GM21367 (cell line): ENCODE data around the gene TIMP3.
"Not testable (repeated sequence)": the region's sequence is repeated elsewhere in the genome, so short reads cannot be mapped to it uniquely, and the experiment has no call there.

ENCODE experiments used
- ATAC-seq: cut with Tn5 transposase; IDR thresholded peaks from one replicate; pipeline ENCODE4 v1.9.1; 2021; ENCODE audit not compliant: unreplicated experiment

Gene TIMP3

GRCh38 chr22:32850591-32851517, 49.3 kb downstream of the TIMP3 start:
- ATAC-seq, result no peak

- ATAC-seq, result no peak
Measured at GRCh38 chr22:32852395-32853251, 51.1 kb downstream of the TIMP3 start.

GRCh38 chr22:32853662-32854061, 52.2 kb downstream of the TIMP3 start:
- ATAC-seq, result no peak

DNA sequence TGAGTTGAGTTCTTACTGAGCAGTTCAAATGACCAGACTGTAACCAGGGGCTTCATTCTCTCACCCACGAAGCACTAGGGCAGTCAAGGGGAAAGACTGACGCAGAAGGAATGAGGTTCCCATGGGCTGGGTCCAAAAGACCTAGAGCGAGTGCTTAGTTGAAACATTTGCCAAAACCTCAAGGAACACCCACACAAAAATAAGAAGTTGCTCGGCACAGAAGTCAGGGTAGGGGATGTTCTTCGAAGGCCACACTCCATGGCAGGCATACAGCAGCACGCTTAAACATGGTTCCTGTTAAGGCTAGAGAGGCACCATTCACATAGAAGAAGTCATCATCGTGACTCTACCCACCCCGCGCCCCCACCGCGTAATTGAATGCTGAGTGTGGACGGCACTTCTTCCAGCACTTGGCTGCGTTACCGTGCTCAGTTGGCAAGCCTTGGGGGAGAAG, 52.9 kb downstream of the TIMP3 start:
- no peak for ATAC-seq

DNA sequence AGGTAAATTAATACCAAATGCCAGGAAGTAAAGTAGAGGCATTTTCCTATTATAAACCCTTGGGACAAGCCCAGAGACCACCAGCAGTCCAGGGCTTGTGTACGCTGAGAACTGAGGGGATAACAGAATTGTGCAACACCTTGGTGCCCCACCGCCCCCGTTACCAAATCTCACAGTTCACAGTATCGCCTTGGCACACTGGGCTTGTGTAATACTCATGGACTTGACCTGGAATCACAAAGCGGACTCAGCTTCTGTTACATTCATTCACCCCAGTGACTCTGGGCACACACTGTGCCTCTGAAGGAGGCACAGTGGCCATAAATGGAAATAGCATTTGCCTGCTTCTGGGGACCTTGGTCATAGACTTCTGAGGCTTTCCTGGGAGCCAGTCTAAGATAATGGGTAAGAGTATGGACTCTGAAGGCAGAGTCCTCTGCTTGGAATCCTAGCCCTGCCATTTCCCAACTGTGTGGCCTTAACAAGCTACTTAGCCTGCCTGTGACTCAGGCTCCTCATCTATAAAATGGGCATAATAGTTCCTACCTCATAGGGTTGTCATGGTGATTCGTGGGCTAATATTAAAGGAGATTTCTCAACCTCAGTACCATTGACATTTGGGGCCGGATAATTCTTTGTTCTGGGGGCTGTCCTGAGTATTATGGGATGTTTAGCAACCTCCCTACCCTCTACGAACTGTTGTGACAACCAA, 53.7 kb downstream of the TIMP3 start:
- ATAC-seq, result no peak

- no peak for ATAC-seq
Measured at GRCh38 chr22:32858121-32858703, 56.7 kb downstream of the TIMP3 start.

DNA sequence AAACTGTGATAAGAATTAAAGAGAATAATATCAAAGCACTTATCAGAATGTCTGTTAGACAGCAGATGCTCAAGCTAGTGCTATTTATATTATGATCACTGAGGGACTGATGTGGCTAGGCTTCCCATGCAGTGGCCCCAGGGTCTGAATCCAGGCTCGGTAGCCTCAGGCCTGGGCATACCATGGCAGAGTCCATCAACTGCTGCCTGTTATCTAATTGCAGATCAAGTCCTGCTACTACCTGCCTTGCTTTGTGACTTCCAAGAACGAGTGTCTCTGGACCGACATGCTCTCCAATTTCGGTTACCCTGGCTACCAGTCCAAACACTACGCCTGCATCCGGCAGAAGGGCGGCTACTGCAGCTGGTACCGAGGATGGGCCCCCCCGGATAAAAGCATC, 57.5 kb downstream of the TIMP3 start:
- ATAC-seq, result no peak

DNA sequence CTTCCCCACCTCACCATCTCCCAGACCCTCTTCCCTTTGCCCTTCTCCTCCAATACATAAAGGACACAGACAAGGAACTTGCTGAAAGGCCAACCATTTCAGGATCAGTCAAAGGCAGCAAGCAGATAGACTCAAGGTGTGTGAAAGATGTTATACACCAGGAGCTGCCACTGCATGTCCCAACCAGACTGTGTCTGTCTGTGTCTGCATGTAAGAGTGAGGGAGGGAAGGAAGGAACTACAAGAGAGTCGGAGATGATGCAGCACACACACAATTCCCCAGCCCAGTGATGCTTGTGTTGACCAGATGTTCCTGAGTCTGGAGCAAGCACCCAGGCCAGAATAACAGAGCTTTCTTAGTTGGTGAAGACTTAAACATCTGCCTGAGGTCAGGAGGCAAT, 58.2 kb downstream of the TIMP3 start:
- no peak for ATAC-seq

GRCh38 chr22:32861330-32861729, 59.8 kb downstream of the TIMP3 start:
- ATAC-seq, result no peak

GRCh38 chr22:32862083-32862482, 60.6 kb downstream of the TIMP3 start:
- ATAC-seq, result no peak

GRCh38 chr22:32862936-32863661, 61.6 kb downstream of the TIMP3 start:
- ATAC-seq, result no peak

- ATAC-seq, result no peak
Measured at GRCh38 chr22:32864041-32864440, 62.5 kb downstream of the TIMP3 start.

- ATAC-seq, result no peak
Measured at GRCh38 chr22:32864596-32864995, 63.1 kb downstream of the TIMP3 start.

GRCh38 chr22:32866953-32867352, 65.4 kb downstream of the TIMP3 start:
- ATAC-seq, result no peak

DNA sequence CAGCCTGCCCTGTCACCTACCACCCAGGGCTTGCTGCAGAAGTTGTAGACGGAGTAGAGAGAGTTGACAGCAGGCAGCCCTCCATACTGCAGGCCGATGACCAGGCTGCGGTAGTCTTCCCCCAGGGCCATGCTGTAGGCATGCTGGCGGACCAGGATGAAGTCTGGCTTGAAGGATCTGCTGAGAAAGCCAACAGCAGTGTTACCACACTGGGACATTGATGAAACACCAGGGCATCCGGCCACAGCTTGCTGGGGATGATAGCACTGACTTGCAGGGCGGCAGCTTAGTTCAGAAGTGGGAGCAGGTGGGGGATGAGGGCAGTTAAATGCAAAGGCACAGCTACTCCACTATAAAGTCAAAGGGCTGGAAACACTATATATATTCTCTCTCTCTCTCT, 67.4 kb downstream of the TIMP3 start:
- no peak for ATAC-seq

DNA sequence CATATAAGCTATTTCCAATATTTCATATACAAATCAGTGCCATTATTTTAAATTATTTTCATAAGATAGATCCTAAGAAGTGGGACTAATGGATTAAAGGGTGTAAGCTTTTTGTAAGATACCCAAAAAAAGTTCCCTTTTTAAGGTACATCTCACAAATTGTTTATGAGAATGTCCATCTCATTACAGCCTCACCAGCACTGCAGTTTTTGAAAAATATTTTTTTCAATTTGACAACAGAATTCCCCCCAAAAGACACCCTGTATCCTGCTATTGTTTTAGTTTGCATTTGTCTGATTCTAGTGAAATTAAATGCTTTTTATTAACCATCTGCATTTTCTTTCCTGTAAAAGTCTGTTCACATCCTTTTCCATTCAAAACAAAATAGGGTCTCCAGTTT, 69.0 kb downstream of the TIMP3 start:
- ATAC-seq, result no peak

DNA sequence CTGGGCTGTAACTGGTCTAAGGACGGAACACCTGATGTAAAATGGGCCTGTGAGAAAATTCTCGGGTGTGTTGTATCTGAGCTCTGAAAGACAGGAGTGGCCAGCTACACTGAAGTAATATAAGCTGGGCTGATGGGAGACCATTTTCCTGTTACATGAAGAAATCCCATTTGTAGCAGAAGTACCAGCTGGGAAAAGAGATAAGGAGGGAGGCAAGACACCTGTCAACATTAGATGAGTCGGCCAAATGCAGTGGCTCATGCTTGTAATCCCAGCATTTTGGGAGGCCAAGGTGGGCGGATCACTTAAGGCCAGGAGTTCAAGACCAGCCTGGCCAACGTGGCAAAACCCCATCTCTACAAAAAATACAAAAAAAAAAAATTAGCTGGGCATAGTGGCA, 72.1 kb downstream of the TIMP3 start:
- ATAC-seq, result not testable (repeated sequence)

GRCh38 chr22:32874385-32874784, 72.9 kb downstream of the TIMP3 start:
- no peak for ATAC-seq

DNA sequence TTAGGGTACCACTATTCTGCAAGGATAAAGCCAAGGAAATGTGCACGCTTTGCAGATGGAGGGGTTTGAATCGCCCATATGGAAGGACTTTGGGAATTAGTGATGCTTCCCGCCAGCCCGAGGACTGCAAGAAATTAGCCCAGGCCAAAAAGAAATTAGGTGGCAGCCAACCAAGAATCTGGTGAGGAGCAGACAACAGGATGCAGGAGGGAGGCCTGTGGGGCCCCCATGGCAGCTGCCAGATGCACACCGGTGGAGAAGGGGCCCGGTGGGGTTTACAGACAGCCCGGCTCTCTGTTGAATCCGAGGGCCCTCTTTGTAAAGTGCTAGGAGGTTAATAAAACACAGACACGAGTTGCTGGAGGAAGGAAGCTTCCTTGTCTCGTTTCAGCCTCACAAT, 73.5 kb downstream of the TIMP3 start:
- ATAC-seq, result no peak

- no peak for ATAC-seq
Measured at GRCh38 chr22:32876516-32876915, 75.0 kb downstream of the TIMP3 start.
